ENCODE data around the gene SND1. TPM values are rescaled to one million over a fixed set of nuclear protein-coding genes. Genes with fewer than 3 reads are reported as not detected.

The SND1 gene
- total and polyA plus RNA-seq, 2 of the 4 experiments (the other 2 are of a cell fraction) = 154 to 294 TPM

- H2BK120ac ChIP-seq (ENCODE audit: low read depth, low read length) = no peak overlapping the region
- H3K4ac ChIP-seq (ENCODE audit: low read depth, low read length) = no peak overlapping the region
- no peak overlapping the region for H3K14ac ChIP-seq (replicated peaks; ENCODE audit: low read depth, low read length)
- peaks cover 54 to 87% of the 10 kb centered on the region in 2 experiments for H3K79me1 ChIP-seq (ENCODE audit: low read depth in 1 of 2, low read length in 2 of 2)
- DNase-seq (no peak), ATAC-seq (ENCODE audit: low read depth) (no peak)
- peaks cover 1% of the 10 kb centered on the region; the same call in 1 of the 2 replicates for H3K36me3 ChIP-seq (ENCODE audit: control insufficient read depth, insufficient read depth, low read length)
- no peak overlapping the region for H3K27ac ChIP-seq (ENCODE audit: insufficient read depth, low read length)
- TF ChIP-seq POLR2A (IDR thresholded peaks at IDR 0.05; ENCODE audit: low read depth, low read length) (no peak), ELK1 (IDR thresholded peaks at IDR 0.05; ENCODE audit: borderline replicate concordance, low read depth, low read length) (no peak), RFX5 (IDR thresholded peaks at IDR 0.05; ENCODE audit: low read depth, low read length) (no peak), CHD1 (IDR thresholded peaks at IDR 0.05; ENCODE audit: low read depth, low read length) (no peak), RAD21 (IDR thresholded peaks at IDR 0.05; ENCODE audit: low read length) (no peak), BHLHE40 (IDR thresholded peaks at IDR 0.05; ENCODE audit: low read depth, low read length) (no peak), RCOR1 (IDR thresholded peaks at IDR 0.05; ENCODE audit: insufficient replicate concordance, low read length) (no peak), MAFK (IDR thresholded peaks at IDR 0.05; ENCODE audit: low read depth, low read length) (no peak), NFE2L2 (IDR thresholded peaks at IDR 0.05; ENCODE audit: low read depth, low read length) (no peak), FOS (IDR thresholded peaks at IDR 0.05; ENCODE audit: low read depth, low read length) (no peak), SMC3 (IDR thresholded peaks at IDR 0.05; ENCODE audit: low read depth, low read length) (no peak), MAZ (IDR thresholded peaks at IDR 0.05; ENCODE audit: borderline replicate concordance, low read depth, low read length) (no peak), USF2 (IDR thresholded peaks at IDR 0.05; ENCODE audit: low read depth, low read length) (no peak), CTCF (conservative IDR thresholded peaks at IDR 0.05; ENCODE audit: low read depth, low read length) (no peak)
- H4K5ac ChIP-seq (ENCODE audit: low read depth, low read length) = no peak overlapping the region
- no peak overlapping the region for H3K23ac ChIP-seq (ENCODE audit: low read depth, low read length)
- intact Hi-C loops (cut with micrococcal nuclease) (no loop called here), in situ Hi-C loops (cut with MboI; ENCODE audit: low sequenced_read_pairs) (no loop called here), dilution Hi-C loops (cut with HindIII; ENCODE audit: low sequenced_read_pairs, unreplicated experiment) (no loop called here)
- H2BK15ac ChIP-seq (ENCODE audit: low read depth, low read length) = no peak overlapping the region
- H2AK9ac ChIP-seq (replicated peaks; ENCODE audit: low read depth, low read length, poor library complexity) = no peak overlapping the region
- H3K18ac ChIP-seq (ENCODE audit: low read depth, low read length) = no peak overlapping the region
- H4K91ac ChIP-seq (ENCODE audit: insufficient read depth, low read depth, low read length) = no peak overlapping the region
- H3K9ac ChIP-seq (ENCODE audit: low read depth, low read length) = no peak overlapping the region
- H2BK5ac ChIP-seq (ENCODE audit: low read depth, low read length, poor library complexity, severe bottlenecking) = no peak overlapping the region
- no peak overlapping the region for H2AK5ac ChIP-seq (ENCODE audit: low read depth, low read length)
- ChIA-PET CTCF (interaction anchor here (1.5 kb wide), 1 partner anchor 29 kb away, joined by 3 read pairs; no protein-coding TSS in a partner anchor), POLR2A (ENCODE audit: unreplicated experiment) (no interaction called here)
- H3K4me3 ChIP-seq (ENCODE audit: insufficient read depth, low read depth, low read length) = no peak overlapping the region
- H3K9me3 ChIP-seq (ENCODE audit: control insufficient read depth, insufficient read depth, low read length) = no peaks in the 10 kb centered on the region
- no peak overlapping the region for H2BK20ac ChIP-seq (ENCODE audit: low read depth, low read length)
- peaks cover 81% of the 10 kb centered on the region for H4K20me1 ChIP-seq (ENCODE audit: insufficient read depth, low read length)
- no peak overlapping the region for H3K4me2 ChIP-seq (ENCODE audit: low read depth, low read length)
- peaks cover 1% of the 10 kb centered on the region; the same call in 1 of the 2 replicates for H3K4me1 ChIP-seq (ENCODE audit: control insufficient read depth, insufficient read depth, low read length)
- H3K56ac ChIP-seq (ENCODE audit: extremely low read depth, insufficient read depth, low read length) = no peak overlapping the region
- H4K8ac ChIP-seq (ENCODE audit: low read depth in 2 of 2, low read length in 2 of 2) = no peak overlapping the region
- no peak overlapping the region for H2AFZ ChIP-seq (replicated peaks; ENCODE audit: low read length, poor library complexity)
- H3K27me3 ChIP-seq (ENCODE audit: control insufficient read depth, insufficient read depth, low read length) = no peaks in the 10 kb centered on the region
- peaks cover 22% of the 10 kb centered on the region for H3K9me1 ChIP-seq (ENCODE audit: insufficient read depth, low read length)
- WGBS, 2 experiments (ENCODE audit: extremely low coverage in 2 of 2, insufficient read length in 1 of 2) = no CpG with 5 or more reads among the region's 4 CpGs
- BruUV-seq (replicated peaks) = no TSS peak
Observed at GRCh38 chr7:127794551-127794950, 142.6 kb downstream of the SND1 start.
